GM12801 (cell line): ENCODE results near the gene GATD1.

ENCODE experiments used
- CTCF ChIP-seq: IDR thresholded peaks from one replicate; pipeline ENCODE4 v1.5.1; 2011; ENCODE audit warnings: control low read depth; ENCODE audit not compliant: insufficient read length; ENCODE audit errors: extremely low read depth

GATD1 gene

GRCh38 chr11:796565-797295, 19.4 kb upstream of the GATD1 start:
- TF ChIP-seq CTCF, result no peak

- no peak for TF ChIP-seq CTCF
Measured at GRCh38 chr11:795634-796564, 18.6 kb upstream of the GATD1 start.

- TF ChIP-seq CTCF, result no peak
Measured at GRCh38 chr11:794766-795633, 17.7 kb upstream of the GATD1 start.

GRCh38 chr11:794013-794765, 16.9 kb upstream of the GATD1 start:
- TF ChIP-seq CTCF, result no peak

GRCh38 chr11:793556-793955, 16.3 kb upstream of the GATD1 start:
- no peak for TF ChIP-seq CTCF

GRCh38 chr11:792873-793272, 15.6 kb upstream of the GATD1 start:
- no peak for TF ChIP-seq CTCF
